ENCODE measurements around the gene NXPE1. TPM values are rescaled to one million over a fixed set of nuclear protein-coding genes. Genes with fewer than 3 reads are reported as not detected.
"Not testable (repeated sequence)": the region's sequence is repeated elsewhere in the genome, so short reads cannot be mapped to it uniquely, and the experiment has no call there.

Gene NXPE1
- 1 to 10 TPM; 1.5 to 3.9 TPM for total RNA-seq
- 9.2 TPM for polyA plus RNA-seq (ENCODE audit: insufficient read depth, low read depth, low replicate concordance)
- long read RNA-seq, donor 1 = 0 reads
- long read RNA-seq, donor 2 = 0 reads

DNA sequence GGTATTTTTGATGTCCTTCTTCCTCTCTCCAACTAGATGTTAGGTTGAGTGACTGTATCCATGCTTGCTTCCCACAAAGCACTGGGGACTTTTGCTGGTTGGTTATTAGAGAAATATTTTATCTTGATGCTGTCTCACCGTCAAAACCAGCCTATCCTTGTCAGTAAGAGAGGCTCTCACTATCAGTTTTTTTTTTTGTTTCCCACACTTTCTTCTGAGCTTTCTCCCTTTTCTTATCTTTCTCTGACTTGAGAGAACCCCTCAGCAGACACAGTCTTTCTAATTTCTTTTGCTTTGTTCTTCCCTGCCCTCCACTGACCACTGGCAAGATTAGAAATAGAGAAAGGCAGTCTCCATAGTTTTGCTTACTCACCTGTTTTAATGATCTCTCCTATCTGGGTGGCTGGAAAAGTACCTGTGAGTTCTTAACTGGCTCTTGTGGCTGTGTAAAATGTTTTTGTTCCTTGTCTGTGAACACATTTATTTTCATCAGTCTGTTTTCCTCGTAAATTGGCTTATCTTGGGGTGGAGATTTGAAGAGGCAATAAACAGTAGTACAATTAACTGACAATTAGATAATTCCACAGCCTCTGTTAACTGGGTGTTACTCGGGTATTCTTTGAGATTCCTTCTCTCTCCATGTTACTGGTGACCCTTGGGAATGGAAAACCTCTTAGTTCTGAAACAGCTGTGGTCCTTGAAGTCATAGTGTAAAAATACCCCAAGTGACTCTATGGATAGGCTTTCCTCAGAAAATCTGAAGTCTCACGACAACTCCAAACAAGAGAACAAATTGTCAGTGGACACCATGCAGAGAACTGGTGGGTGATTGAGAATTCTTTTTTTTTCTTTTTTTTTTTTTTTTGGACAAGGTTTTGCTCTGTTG lies at the start of gene NXPE1:
TSS of gene NXPE1 (minus strand) at position 457 of the 886 bp plus-strand sequence. CDS start 8,680 bp downstream, outside the sequence.
- intact Hi-C loops (cut with DNase I; ENCODE audit: low total_unique reads) = no loop called here
- Histone ChIP-seq H3K9me3 (no peaks in the 10 kb centered on the region), H3K27me3 (no peaks in the 10 kb centered on the region), H3K27ac (no peak within 1 kb of the TSS), H3K4me1 (peaks cover 6% of the 10 kb centered on the region), H3K4me3 (no peak within 1 kb of the TSS), H3K36me3 (ENCODE audit: low read depth, missing control alignments) (no peaks in the 10 kb centered on the region)
- no peak for DNase-seq
- no peak for TF ChIP-seq POLR2A (IDR thresholded peaks at IDR 0.05)
- TF ChIP-seq, protein P1, sequence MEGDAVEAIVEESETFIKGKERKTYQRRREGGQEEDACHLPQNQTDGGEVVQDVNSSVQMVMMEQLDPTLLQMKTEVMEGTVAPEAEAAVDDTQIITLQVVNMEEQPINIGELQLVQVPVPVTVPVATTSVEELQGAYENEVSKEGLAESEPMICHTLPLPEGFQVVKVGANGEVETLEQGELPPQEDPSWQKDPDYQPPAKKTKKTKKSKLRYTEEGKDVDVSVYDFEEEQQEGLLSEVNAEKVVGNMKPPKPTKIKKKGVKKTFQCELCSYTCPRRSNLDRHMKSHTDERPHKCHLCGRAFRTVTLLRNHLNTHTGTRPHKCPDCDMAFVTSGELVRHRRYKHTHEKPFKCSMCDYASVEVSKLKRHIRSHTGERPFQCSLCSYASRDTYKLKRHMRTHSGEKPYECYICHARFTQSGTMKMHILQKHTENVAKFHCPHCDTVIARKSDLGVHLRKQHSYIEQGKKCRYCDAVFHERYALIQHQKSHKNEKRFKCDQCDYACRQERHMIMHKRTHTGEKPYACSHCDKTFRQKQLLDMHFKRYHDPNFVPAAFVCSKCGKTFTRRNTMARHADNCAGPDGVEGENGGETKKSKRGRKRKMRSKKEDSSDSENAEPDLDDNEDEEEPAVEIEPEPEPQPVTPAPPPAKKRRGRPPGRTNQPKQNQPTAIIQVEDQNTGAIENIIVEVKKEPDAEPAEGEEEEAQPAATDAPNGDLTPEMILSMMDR (IDR thresholded peaks at IDR 0.05) = no peak
- 60 to 64% methylated on average over 4 of the region's 4 CpGs for WGBS, 2 donors

DNA sequence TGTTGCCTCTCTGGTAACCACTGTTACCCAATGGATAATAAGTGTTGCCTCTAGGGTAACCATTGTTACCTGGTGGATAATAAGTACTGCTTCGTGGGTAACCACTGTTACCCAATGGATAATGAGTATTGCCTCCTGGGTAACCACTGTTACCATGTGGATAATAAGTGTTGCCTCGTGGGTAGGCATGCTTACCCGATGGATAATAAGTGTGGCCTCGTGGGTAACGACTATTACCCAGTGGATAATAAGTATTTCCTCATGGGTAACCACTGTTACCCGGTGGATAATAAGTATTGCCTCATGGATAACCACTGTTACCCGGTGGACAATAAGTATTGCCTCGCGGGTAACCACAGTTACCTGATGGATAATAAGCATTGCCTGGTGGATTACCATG lies 49.7 kb upstream of the NXPE1 start:
- no peaks in the 10 kb centered on the region for H3K36me3 ChIP-seq (ENCODE audit: low read depth, missing control alignments)
- DNase-seq = no peak
- no peak overlapping the region for H3K27ac ChIP-seq
- intact Hi-C loops (cut with DNase I; ENCODE audit: low total_unique reads) = no loop called here
- no peaks in the 10 kb centered on the region for H3K27me3 ChIP-seq
- no peaks in the 10 kb centered on the region for H3K4me1 ChIP-seq
- WGBS, 2 donors = 72 to 87% methylated on average over 9 of the region's 9 CpGs
- TF ChIP-seq POLR2A (IDR thresholded peaks at IDR 0.05) = no peak
- TF ChIP-seq, protein P1 (IDR thresholded peaks at IDR 0.05) = no peak
- H3K9me3 ChIP-seq = no peaks in the 10 kb centered on the region
- H3K4me3 ChIP-seq = no peak overlapping the region

DNA sequence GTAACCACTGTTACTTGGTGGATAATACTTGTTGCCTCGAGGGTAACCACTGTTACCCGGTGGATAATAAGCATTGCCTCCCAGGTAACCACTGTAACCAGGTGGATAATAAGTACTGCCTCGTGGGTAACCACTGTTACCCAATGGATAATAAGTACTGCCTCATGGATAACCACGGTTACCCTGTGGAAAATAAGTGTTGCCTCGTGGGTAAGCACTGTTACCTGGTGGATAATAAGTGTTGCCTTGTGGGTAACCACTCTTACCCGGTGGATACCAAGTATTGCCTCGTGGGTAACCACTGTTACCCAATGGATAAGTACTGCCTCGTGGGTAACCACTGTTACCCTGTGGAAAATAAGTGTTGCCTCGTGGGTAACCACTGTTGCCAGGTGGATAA lies 48.9 kb upstream of the NXPE1 start:
- DNase-seq; H3K4me1 ChIP-seq; intact Hi-C loops (cut with DNase I; ENCODE audit: low total_unique reads); H3K27ac ChIP-seq; H3K4me3 ChIP-seq; H3K9me3 ChIP-seq; H3K36me3 ChIP-seq (ENCODE audit: low read depth, missing control alignments); H3K27me3 ChIP-seq: not testable (repeated sequence)
- 74 to 79% methylated on average over 9 of the region's 9 CpGs for WGBS, 2 donors

DNA sequence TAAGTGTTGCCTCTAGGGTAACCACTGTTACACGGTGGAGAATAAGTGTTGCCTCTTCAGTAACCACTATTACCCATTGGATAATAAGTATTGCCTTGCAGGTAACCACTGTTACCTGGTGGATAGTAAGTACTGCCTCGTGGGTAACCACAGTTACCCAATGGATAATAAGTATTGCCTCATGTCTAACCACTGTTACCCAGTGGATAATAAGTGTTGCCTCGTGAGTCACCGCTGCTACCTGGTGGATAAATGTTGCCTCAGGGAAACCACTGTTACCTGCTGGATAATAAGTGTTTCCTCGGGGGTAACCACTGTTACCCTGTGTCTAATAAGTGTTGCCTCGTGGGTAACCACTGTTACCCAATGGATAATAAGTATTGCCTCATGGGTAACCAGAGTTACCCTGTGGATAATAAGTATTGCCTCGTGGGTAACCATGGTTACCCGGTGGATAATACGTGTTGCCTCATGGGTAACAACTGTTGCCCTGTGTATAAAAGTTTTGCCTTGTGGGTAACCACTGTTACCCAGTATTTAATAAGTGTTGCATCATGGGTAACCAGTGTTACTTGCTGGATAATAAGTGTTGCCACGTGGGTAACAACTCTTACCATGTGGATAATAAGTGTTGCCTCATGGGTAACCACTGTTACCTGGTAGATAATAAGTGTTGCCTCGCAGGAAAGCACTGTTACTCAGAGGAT lies 48.2 kb upstream of the NXPE1 start:
- no peak for DNase-seq
- Histone ChIP-seq H3K9me3 (no peaks in the 10 kb centered on the region), H3K4me1 (no peaks in the 10 kb centered on the region), H3K27me3 (no peaks in the 10 kb centered on the region), H3K27ac (no peak overlapping the region), H3K4me3 (no peak overlapping the region), H3K36me3 (ENCODE audit: low read depth, missing control alignments) (no peaks in the 10 kb centered on the region)
- TF ChIP-seq, protein P1 (IDR thresholded peaks at IDR 0.05) = no peak
- TF ChIP-seq POLR2A (IDR thresholded peaks at IDR 0.05) = no peak
- 83% methylated on average over 11 of the region's 11 CpGs for whole genome bisulfite sequencing, 2 donors
- intact Hi-C loops (cut with DNase I; ENCODE audit: low total_unique reads) = no loop called here

DNA sequence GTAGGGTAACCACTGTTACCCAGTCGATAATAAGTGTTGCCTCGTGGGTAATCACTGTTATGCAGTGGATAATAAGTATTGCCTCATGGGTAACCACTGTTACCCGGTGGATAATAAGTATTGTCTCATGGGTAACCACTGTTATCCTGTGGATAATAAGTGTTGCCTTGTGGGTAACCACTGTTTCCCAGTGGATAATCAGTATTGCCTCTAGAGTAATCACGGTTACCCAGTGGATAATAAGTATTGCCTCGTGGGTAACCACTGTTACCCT lies 47.1 kb upstream of the NXPE1 start:
- H3K36me3 ChIP-seq (ENCODE audit: low read depth, missing control alignments); H3K27me3 ChIP-seq; H3K9me3 ChIP-seq; intact Hi-C loops (cut with DNase I; ENCODE audit: low total_unique reads); H3K4me3 ChIP-seq; H3K27ac ChIP-seq; H3K4me1 ChIP-seq; DNase-seq: not testable (repeated sequence)
- WGBS, 2 donors = 75 to 89% methylated on average over 5 of the region's 5 CpGs

All from testis (tissue), 5 donors.